WTC11 (cell line): ENCODE results near the gene IRAK2.

Experiments
- CREB1 ChIP-seq: sonication (generic); formaldehyde crosslinking; IDR thresholded peaks from 2 replicates; pipeline ENCODE4 v1.8.0; 2023; ENCODE audit warnings: mild to moderate bottlenecking, missing genetic modification reagents
- E2F1 ChIP-seq: sonication (generic); formaldehyde crosslinking; IDR thresholded peaks from 2 replicates; pipeline ENCODE4 v1.8.0; 2022; ENCODE audit warnings: mild to moderate bottlenecking, missing genetic modification reagents
- E2F4 ChIP-seq: sonication (generic); formaldehyde crosslinking; IDR thresholded peaks from 2 replicates; pipeline ENCODE4 v1.8.1; 2022; ENCODE audit warnings: low read depth, mild to moderate bottlenecking, moderate library complexity, missing genetic modification reagents, borderline replicate concordance
- FOXJ3 ChIP-seq: sonication (generic); formaldehyde crosslinking; IDR thresholded peaks from 2 replicates; pipeline ENCODE4 v1.9.0; 2021; ENCODE audit warnings: missing genetic modification reagents, mild to moderate bottlenecking, borderline replicate concordance
- ZNF532 ChIP-seq: fragments of 250-450 bp; sonication (Bioruptor Pico); IDR thresholded peaks from 2 replicates; pipeline ENCODE4 v1.9.0; 2021; ENCODE audit warnings: mild to moderate bottlenecking, borderline replicate concordance
- TF ChIP-seq, protein P1 (sequence below): fragments of 200-600 bp; IDR thresholded peaks from 2 replicates; pipeline ENCODE4 v1.8.0; 2022; ENCODE audit warnings: antibody characterized with exemption
- TF ChIP-seq, protein P2 (sequence below): sonication (generic); formaldehyde crosslinking; IDR thresholded peaks from 2 replicates; pipeline ENCODE4 v1.8.1; 2022; ENCODE audit warnings: mild to moderate bottlenecking, moderate library complexity, missing genetic modification reagents

- TF ChIP-seq, protein P1, sequence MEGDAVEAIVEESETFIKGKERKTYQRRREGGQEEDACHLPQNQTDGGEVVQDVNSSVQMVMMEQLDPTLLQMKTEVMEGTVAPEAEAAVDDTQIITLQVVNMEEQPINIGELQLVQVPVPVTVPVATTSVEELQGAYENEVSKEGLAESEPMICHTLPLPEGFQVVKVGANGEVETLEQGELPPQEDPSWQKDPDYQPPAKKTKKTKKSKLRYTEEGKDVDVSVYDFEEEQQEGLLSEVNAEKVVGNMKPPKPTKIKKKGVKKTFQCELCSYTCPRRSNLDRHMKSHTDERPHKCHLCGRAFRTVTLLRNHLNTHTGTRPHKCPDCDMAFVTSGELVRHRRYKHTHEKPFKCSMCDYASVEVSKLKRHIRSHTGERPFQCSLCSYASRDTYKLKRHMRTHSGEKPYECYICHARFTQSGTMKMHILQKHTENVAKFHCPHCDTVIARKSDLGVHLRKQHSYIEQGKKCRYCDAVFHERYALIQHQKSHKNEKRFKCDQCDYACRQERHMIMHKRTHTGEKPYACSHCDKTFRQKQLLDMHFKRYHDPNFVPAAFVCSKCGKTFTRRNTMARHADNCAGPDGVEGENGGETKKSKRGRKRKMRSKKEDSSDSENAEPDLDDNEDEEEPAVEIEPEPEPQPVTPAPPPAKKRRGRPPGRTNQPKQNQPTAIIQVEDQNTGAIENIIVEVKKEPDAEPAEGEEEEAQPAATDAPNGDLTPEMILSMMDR, result no peak
- no peak for TF ChIP-seq ZNF532 (CRISPR knock-in tag)
- TF ChIP-seq E2F4 (CRISPR knock-in tag), result no peak
- no peak for TF ChIP-seq CREB1 (CRISPR knock-in tag)
- TF ChIP-seq, protein P2, sequence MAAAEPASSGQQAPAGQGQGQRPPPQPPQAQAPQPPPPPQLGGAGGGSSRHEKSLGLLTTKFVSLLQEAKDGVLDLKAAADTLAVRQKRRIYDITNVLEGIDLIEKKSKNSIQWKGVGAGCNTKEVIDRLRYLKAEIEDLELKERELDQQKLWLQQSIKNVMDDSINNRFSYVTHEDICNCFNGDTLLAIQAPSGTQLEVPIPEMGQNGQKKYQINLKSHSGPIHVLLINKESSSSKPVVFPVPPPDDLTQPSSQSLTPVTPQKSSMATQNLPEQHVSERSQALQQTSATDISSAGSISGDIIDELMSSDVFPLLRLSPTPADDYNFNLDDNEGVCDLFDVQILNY (CRISPR knock-in tag), result no peak
- TF ChIP-seq E2F1, result no peak
- TF ChIP-seq FOXJ3 (CRISPR knock-in tag), result no peak
Observed at GRCh38 chr3:10184250-10184649, 19.5 kb downstream of the IRAK2 start.
